D721Med (cell line): Measurements from ENCODE around the gene FOXP4.

ENCODE experiments used
- DNase-seq: peaks from one replicate; pipeline ENCODE4 v3.0.0; 2011; ENCODE audit warnings: low spot score; ENCODE audit not compliant: insufficient read length
- FAIRE-seq: peaks from 2 replicates; lab custom pipeline; 2011; peaks lifted over from hg19 to GRCh38; lab: Jason Lieb, UNC
- TF ChIP-seq, protein P1 (sequence below): IDR thresholded peaks from 2 replicates; pipeline ENCODE4 v1.5.1; 2012; ENCODE audit warnings: mild to moderate bottlenecking, control low read depth; ENCODE audit not compliant: insufficient read depth; ENCODE audit errors: missing control alignments

FOXP4 gene

DNA sequence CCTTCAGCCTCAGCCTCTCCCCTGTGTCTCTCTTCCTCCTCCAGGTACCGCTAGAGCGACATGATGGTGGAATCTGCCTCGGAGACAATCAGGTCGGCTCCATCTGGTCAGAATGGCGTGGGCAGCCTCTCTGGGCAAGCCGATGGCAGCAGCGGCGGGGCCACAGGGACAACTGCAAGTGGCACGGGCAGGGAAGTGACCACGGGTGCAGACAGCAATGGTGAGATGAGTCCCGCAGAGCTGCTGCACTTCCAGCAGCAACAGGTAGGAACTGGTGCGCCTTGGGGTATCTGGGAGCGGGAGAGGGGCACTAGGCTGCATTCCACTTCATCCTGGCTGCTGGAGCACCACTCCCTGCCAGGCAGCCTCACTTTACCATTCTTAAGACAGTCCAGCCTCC, 19.5 kb downstream of the FOXP4 start:
- no peak for FAIRE-seq

DNA sequence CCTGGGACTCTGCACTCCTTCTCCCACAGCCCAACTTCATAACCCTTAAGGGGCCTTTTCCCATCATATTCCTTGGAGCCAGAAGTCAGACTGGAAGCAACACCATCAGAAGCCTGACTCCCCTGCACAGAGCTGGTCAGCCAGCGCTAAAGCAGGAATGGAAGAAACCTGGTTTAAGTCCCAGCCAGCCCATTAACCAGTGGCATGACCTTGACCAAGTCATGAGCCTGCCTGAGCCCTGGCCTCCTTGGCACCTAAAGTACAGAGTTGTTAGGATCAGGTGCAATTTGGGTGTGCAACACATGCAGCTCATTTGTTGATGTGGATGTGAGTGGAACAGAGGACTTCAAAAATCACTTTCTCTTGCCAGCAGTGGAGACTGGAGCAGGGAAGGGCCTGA, 20.8 kb downstream of the FOXP4 start:
- DNase-seq (no peak), FAIRE-seq (no peak)
- TF ChIP-seq, protein P1, sequence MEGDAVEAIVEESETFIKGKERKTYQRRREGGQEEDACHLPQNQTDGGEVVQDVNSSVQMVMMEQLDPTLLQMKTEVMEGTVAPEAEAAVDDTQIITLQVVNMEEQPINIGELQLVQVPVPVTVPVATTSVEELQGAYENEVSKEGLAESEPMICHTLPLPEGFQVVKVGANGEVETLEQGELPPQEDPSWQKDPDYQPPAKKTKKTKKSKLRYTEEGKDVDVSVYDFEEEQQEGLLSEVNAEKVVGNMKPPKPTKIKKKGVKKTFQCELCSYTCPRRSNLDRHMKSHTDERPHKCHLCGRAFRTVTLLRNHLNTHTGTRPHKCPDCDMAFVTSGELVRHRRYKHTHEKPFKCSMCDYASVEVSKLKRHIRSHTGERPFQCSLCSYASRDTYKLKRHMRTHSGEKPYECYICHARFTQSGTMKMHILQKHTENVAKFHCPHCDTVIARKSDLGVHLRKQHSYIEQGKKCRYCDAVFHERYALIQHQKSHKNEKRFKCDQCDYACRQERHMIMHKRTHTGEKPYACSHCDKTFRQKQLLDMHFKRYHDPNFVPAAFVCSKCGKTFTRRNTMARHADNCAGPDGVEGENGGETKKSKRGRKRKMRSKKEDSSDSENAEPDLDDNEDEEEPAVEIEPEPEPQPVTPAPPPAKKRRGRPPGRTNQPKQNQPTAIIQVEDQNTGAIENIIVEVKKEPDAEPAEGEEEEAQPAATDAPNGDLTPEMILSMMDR: no peak

More for the DNA sequence above, 19.5 kb downstream of the FOXP4 start:
- TF ChIP-seq, protein P1: no peak
- DNase-seq: no peak

DNA sequence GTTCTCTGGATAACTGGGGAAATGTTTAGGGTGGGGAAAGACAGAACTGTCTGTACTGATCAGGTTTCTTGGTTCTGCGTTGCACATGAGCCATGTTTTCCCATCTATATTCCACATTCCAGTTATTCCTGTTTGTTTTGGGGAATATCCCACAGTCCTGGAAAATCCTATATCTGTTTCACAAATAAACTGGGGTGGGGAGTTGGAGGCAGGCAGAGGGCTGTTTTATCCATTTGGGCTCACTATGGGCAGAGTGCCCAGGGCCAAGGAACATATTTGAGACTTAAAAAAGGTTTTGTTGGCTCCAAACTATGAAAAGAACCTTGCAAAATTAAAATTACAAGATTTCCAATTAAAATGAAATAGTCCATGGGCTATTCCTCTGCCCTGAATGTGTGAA, 21.5 kb downstream of the FOXP4 start:
- no peak for DNase-seq
- TF ChIP-seq, protein P1: no peak
- FAIRE-seq: no peak

DNA sequence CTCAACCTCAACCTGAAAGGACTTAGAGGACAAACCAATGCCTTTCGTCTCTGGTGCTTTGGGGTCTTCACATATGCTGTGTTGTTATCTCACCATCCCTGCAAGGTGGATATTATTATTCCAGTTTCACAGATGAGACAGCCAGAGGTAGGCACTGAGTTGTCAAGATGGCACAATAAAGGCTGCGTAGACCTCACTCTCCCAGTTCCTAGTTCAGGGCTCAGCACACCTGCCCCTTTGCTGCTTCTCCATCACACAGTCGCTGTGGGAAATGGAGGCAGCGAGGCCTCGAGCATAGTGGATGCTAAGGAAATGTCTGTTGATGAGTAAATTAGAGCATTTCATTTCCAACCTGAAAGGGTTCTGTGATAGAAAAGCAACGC, 22.0 kb downstream of the FOXP4 start:
- DNase-seq (no peak), FAIRE-seq (no peak)
- TF ChIP-seq, protein P1: no peak

DNA sequence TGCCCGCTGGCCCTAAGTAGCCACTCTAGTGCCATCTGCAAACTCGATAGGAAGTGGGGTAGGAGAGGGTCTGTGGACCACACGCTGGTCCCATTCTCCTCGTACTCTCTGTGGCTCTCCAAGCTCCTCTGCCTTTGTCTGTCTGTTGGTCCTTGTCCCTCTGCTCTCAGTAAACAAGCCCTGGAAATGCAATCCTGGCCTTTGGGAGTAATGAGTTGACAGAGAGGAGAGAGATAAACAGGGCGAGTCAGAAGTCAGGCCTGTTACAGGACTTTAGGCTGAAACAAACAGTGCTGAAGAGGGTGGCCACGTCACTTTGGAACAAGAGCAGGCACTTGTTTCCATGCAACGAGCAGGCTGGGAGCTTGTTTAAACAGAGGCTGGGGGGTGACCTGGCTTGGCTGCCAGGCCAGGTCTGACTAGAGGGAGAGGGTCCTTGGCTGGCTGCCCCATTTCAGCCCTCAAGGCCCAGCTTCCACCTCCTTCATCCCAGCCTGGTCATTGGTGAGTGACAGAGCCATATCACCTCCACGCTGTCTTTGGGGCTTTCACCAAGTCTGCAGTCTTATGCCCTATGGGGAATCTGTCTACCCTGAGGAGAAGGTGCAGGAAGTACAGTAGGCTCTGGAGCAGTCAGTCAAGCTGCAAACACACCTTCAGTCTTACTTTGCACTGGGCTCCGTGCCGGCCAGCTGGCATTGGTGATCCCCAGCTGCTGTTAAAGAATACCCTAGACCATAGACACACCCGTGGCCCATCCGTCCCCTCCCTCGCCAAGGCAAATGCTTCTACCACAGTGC, 22.6 kb downstream of the FOXP4 start:
- TF ChIP-seq, protein P1: no peak
- FAIRE-seq (no peak), DNase-seq (no peak)

DNA sequence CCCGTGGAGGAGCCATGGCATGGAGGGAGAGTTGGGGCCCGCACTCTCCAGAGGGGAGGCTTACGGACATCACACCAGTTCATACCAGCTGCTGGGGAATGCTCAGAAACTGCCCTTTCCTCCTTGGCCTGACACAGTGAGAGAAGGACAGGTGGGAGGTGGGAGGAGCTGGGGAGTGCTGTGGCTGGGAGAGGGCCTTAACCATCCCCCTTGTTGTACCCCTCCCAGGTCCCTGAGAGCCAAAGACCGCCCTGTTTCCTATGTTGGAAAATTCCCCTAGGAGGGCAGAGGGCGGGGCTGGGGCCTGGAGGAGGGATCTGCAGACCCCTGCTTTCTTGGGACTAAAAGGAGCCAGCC, 24.1 kb downstream of the FOXP4 start:
- no peak for FAIRE-seq
- TF ChIP-seq, protein P1: no peak
- no peak for DNase-seq

DNA sequence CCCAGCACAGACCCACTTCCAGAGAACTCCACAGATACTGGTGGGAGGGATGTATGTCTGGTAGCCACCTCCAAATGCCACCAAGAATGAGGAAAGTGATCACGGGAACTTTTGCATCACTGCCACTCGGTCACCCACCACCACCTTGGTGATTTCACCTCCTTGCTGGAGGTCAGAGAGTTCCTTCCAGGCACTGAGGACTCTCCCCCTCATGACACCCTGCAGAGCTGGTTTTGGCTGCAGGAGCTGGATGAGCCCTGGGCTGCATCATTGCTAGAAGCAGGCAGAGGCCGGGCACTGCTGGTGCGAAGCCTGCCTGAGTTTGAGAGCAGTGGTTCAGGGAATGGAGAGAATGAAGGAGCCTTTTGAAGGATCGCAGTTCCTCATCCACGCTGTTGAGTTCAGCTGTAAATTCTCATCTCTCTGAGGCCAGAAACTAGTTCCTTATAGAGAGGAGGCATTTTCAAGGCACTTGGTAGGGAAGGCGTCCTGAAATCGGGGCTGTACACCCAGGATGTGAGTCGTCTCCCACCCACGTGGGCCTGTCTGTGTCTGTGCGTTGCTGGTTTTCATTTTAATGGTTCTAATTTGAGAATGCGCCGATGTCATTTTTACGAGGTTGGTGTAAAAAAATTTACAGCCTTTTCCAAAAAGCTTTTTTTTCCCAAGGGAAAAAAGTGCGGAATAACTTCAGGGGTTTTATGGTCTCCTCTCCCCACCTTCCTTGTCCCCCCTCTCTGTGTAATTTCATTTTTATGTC, 25.0 kb downstream of the FOXP4 start:
- TF ChIP-seq, protein P1: no peak
- FAIRE-seq (no peak), DNase-seq (no peak)
